HT1080 (cell line): Measurements from ENCODE around the gene CALN1. TPM values are rescaled to one million over a fixed set of nuclear protein-coding genes. Genes with fewer than 3 reads are reported as not detected.

ENCODE experiments used
- DNase-seq: peaks from one replicate; pipeline ENCODE4 v3.0.0-alpha.2; 2015; ENCODE audit warnings: low read depth
- total RNA-seq: library from RNA; depleted of rRNA; stranded (reverse); fragments of >200 nt; shearing (Covaris generic); gene quantifications from 2 replicates; pipeline ENCODE4 v1.2.3, GENCODE V29; 2014

CALN1 gene
- total RNA-seq, 1 experiment from 2014 or later: 1.9 TPM

- no peak for DNase-seq
Observed at GRCh38 chr7:72190919-72191318, 221.2 kb downstream of the CALN1 start.

- no peak for DNase-seq
Observed at GRCh38 chr7:72190146-72190545, 222.0 kb downstream of the CALN1 start.

- no peak for DNase-seq
Observed at GRCh38 chr7:72187179-72187578, 225.0 kb downstream of the CALN1 start.

GRCh38 chr7:72183835-72184234, 228.3 kb downstream of the CALN1 start:
- no peak for DNase-seq

DNA sequence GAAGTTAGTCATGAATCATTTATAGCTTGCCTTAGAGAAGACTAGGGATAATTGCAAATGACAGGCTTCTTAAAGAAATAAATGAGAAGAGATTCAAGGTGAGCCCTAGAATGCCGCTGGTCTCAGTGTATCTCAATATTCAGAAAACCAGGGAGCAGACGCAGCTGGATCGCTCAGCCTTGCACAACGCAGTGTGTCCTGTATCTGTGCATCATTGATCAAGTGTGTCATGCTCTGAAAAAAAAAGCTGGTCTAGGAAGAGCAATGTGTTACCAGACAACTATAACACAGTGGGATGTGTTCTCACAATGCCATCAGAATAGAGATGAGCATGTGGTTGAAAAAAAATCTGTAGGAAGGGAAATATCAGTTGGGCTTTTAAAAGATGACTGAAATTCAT, 230.1 kb downstream of the CALN1 start:
- DNase-seq: no peak

GRCh38 chr7:72176875-72177274, 235.3 kb downstream of the CALN1 start:
- no peak for DNase-seq

DNA sequence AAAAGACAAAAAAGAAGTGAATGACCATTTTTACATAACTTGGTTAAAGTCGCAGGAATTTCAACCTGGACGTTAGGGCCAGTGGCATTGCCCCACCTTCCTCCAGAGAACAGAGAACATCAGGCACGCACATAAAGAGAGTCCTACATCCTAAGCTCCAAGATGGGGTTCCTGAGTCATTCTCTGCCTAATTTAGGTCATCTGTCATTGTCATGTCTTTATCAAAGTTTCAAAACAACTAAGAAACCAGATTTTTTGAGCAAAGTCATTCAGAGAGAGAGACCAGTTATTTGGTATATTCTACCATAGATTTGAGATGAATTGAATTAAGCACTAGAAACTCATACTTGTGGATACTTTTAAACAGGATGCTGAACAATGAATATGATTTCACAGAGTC, 241.7 kb downstream of the CALN1 start:
- DNase-seq: no peak

- no peak for DNase-seq
Observed at GRCh38 chr7:72163271-72163670, 248.9 kb downstream of the CALN1 start.

DNA sequence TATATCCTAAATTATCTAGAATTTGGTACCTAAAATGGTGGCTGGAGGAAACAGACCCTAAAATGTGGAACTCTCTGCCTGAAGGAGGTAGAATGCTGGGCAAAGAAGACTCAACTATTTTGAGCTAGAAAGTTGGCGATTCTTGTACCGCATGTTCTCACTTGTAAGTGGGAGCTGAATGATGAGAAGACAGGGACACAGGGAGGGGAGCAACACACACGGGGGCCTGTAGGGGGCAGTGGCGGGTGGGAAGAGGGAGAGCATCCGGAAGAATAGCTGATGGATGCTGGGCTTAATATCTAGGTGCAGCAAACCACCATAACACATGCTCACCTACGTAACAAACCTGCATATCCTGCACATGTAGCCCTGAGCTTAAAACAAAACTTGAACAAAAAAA, 250.6 kb downstream of the CALN1 start:
- no peak for DNase-seq

DNA sequence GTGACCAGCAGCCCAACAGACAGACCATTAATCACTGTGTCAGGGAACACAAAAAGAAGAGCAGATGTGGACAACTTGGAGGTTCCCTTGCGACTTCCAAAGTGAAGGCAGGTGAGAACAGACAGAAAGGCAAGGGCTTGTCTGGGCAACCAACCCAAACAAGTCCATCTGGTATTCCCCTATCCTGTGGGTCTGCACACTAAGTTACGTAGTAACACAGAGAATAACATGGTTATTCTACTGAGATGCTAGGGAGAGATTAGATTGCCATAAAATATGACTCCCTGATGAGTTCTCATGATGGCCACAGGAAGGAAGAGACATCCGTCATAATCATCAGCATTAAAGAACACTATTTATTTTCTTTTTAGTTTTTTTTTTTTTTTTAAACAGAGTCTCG, 252.2 kb downstream of the CALN1 start:
- no peak for DNase-seq

DNA sequence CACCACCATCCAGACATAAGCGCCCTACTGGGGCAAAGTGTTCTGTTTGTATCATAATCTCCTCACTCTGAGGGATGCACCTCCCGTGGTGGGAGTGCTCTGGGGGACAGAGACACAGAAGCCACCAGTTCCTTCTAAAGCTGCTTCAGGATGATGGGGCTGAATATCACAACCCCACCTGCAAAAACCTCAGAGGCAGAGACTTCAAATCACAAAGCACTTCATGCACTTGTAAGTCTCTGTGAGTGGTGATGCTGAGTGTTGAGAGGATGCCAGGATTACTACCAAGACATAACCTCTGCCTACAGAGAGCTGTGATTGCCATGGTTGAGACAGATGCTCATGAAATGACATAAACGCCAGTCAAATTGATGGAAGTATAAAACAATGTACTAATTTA, 255.5 kb downstream of the CALN1 start:
- DNase-seq: no peak

DNA sequence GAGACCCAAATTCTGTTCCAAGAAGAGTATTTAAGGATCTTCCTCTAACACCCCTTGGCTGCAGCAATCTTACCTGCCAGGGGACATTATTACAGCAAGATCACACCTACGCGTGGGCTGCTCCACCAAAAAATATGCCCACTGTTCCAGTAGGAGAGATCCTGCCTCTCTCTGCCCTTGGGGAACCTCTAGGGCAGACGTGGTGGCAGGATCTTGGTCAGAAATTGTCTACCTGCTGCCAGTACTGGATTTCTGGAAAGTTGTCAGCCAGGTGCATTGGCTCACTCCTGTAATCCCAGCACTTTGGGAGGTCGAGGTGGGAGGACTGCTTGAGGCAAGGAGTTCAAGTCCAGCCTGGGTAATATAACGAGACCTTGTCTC, 259.0 kb downstream of the CALN1 start:
- no peak for DNase-seq

- no peak for DNase-seq
Observed at GRCh38 chr7:72152161-72153131, 259.7 kb downstream of the CALN1 start.

- no peak for DNase-seq
Observed at GRCh38 chr7:72140566-72140965, 271.6 kb downstream of the CALN1 start.

DNA sequence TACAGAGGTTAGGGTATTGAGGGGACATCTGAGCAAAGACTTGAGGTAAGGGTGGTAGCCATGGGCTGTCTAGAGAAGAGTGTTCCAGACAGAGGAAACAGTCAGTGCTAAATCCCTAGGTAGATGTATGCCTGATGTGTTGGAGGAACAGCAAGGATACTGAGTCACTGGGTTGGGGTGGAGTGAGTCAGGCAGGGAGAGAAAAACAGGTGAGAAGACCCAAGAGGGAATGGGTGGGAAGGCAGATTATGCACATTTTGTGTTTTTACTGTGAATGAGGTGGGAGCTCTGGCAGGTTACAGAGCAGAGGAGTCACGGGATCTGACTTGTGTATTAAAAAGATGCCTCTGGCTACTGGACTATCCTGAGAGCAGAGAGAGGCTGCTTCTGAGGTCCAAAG, 285.0 kb downstream of the CALN1 start:
- no peak for DNase-seq

DNA sequence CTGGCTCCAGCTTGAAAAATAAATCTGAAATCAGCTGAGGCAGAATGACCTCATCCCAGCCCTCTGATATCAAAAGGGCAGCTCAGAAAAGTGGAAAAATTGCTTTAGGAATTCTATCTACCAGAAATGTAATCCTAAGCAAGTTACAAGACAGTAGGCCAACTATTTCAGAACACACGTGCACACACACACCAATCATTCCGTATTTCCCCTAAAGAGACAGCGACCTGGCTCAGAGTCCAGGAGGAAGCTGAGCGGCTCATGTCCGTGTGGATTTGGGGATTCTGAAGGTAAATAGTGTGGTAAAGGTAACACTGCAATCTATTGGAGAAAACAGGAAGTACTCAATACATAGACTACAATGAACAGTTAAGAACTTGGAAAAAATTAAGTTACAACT, 288.2 kb downstream of the CALN1 start:
- DNase-seq: no peak

DNA sequence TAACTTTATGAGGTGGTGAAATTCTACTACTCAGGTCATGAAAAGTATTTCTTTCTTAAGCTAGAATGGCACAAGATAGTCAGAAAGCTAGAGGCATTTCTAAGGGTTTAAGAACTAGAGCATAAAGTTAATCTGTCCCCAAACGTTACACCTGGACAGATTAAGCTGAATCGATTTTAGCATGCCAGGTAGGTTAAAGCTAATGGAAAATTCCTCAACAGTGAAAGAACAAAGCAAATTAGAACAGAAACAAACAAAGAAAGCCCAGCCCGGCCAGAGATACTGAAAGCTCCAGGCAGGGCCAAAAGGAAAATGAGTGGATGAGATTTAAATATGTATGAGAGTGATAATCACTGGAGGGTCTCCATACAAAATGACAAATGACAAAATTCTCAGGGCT, 293.8 kb downstream of the CALN1 start:
- DNase-seq: no peak

GRCh38 chr7:72114129-72114528, 298.0 kb downstream of the CALN1 start:
- no peak for DNase-seq

DNA sequence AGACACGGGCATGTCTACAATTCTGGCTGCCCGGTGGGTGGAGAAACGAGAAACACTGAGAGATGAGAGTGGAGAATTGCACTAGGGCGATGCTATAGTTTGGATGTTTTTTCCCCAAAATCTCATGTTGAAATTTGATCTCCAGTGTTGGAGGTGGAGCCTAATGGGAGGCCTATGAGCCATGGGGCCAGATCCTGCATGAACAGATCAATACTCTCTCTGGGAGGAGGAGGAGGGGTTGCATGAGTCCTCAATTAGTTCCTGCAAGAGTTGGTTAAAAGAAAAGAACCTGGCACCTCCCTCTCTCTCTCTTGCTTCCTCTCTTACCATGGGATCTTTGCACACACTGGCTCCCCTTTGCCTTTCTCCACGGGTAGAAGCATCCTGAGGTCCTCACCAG, 299.1 kb downstream of the CALN1 start:
- DNase-seq: no peak

DNA sequence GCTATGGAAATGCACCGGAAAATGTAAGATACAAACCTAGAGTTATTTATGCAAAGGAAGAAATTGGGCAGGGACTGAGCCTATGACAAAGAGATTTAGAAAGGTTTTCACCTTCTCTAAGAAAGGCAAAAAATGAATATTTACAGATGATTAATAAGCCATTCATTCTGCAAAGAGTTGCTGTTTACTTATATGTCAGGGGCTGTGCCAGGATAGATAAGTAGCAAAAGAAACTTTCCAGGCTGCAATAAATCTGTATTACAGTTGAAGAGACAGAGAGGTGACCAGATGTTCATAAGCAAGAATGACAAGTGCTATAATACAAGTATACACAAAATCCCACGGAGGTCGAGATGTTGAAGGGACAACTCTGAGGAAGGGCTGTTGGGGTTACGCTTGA, 299.6 kb downstream of the CALN1 start:
- no peak for DNase-seq

DNA sequence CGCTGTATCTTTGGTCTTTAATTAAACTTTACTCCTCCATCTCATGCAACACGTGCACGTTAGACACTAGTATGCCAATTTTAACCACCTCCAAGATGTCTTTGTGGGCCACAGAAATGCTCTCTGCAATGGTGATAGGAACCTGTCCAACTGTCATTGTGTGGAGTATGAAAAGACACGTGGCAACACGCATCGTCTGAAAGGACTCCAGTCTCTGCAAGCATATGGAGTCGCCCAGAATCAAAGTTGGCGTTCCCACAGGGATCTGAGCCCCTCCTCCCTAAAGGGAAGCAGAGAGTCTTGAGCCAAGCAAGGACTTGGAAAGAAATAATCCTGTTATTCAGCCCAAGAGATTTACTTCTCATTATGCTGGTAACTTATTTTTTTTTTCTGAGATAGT, 301.1 kb downstream of the CALN1 start:
- no peak for DNase-seq

DNA sequence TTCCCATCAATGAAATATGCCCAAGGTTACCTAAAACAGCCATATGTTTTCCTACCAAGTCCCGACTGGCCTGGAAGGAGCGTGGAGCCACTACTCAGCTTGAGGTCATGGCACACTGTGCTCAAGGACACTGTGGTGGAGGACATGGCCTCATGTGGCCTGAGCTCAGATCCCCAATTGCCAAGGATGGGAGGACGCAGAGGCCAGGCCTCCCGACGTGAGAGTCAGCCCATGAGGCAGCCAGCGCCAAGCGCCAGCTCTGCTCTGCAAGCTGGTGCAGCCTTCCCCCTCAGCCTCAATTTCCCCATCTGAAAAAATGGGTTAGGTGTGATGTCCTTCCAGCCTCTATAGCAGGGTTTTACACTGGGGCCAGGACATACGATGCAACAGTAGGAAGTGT, 302.6 kb downstream of the CALN1 start:
- no peak for DNase-seq

DNA sequence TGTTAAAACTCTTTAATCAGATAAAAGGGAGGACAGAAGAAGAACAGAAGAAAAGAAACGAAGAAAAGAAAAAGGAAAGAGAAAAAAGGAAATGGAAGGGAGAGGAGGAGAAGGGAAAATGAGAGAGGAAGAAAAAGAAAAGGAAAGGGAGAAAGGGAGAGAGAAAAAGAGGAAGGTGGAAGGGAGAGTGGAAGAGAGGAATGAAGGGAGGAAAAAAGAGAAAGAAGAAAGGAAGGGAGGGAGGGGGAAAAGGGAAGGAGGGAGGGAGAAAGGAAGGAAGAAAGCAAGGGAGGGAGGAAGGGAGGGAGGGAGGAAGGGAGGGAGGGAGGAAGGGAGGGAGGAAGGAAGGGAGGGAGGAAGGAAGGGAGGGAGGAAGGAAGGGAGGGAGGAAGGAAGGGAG, 305.7 kb downstream of the CALN1 start:
- no peak for DNase-seq
